Thoracic aorta (tissue), 2 donors: Measurements from ENCODE around the gene DPPA2. TPM values are rescaled to one million over a fixed set of nuclear protein-coding genes. Genes with fewer than 3 reads are reported as not detected.

Source experiments
- ATAC-seq: fragments of 150-250 bp; one replicate; pipeline ENCODE4 v1.8.0; 2017; ENCODE audit warnings: low read depth; ENCODE audit not compliant: insufficient number of reproducible peaks, low FRiP score
- DNase-seq: peaks from one replicate; pipeline ENCODE4 v3.0.0-alpha.2; 2020; ENCODE audit warnings: low spot score
- H3K27ac ChIP-seq, 2 donors: fragments of 200-600 bp; sonication (generic); 1 replicate in 1 of 2; 2 replicates in 1 of 2; pipeline ENCODE4 v1.5.1; 2016; ENCODE audit warnings: mild to moderate bottlenecking in 2 of 2, moderate library complexity in 2 of 2
- H3K27me3 ChIP-seq: fragments of 200-600 bp; sonication (generic); replicated peaks from 2 replicates; pipeline ENCODE4 v1.6.0; 2016; ENCODE audit warnings: mild to moderate bottlenecking; ENCODE audit not compliant: insufficient read depth
- H3K36me3 ChIP-seq: fragments of 200-600 bp; sonication (generic); one replicate; pipeline ENCODE4 v1.5.1; 2016
- H3K4me1 ChIP-seq, 2 donors: fragments of 200-600 bp; sonication (generic); 1 replicate in 1 of 2; 2 replicates in 1 of 2; pipeline versions ENCODE4 v1.5.1 to v1.6.0; 2016; ENCODE audit warnings: low read depth in 2 of 2, mild to moderate bottlenecking in 1 of 2; ENCODE audit not compliant: control insufficient read depth in 1 of 2
- H3K4me3 ChIP-seq: fragments of 200-600 bp; sonication (generic); 2 replicates; pipeline ENCODE4 v1.5.1; 2016; ENCODE audit warnings: mild to moderate bottlenecking
- H3K9me3 ChIP-seq: fragments of 200-600 bp; sonication (generic); 2 replicates; pipeline ENCODE4 v1.5.1; 2016
- CTCF ChIP-seq: fragments of 200-600 bp; sonication (generic); IDR thresholded peaks from one replicate; pipeline ENCODE4 v1.5.1; 2019; ENCODE audit warnings: antibody characterized with exemption
- total RNA-seq, 2 donors: library from RNA; depleted of rRNA; stranded (reverse); fragments of >200 nt; gene quantifications; one replicate each; pipeline versions ENCODE4 v1.1.0 to v1.2.3, GENCODE V29; 2016

The DPPA2 gene
- total RNA-seq, 2 donors from 2014 or later = not detected

GRCh38 chr3:109356442-109357155, 40.3 kb upstream of the DPPA2 start:
- Histone ChIP-seq H3K9me3 (no peaks in the 10 kb centered on the region), H3K27me3 (no peaks in the 10 kb centered on the region), H3K4me3 (no peak overlapping the region), H3K27ac (no peak overlapping the region), H3K36me3 (no peaks in the 10 kb centered on the region), H3K4me1 (no peaks in the 10 kb centered on the region)
- no peak for ATAC-seq
- DNase-seq = no peak
- TF ChIP-seq CTCF = no peak

GRCh38 chr3:109355625-109356441, 39.5 kb upstream of the DPPA2 start:
- no peak for TF ChIP-seq CTCF
- Histone ChIP-seq H3K9me3 (no peaks in the 10 kb centered on the region), H3K4me1 (no peaks in the 10 kb centered on the region), H3K4me3 (no peak overlapping the region), H3K27me3 (no peaks in the 10 kb centered on the region), H3K27ac (no peak overlapping the region), H3K36me3 (no peaks in the 10 kb centered on the region)
- no peak for DNase-seq
- ATAC-seq = no peak

GRCh38 chr3:109353057-109353456, 36.7 kb upstream of the DPPA2 start:
- ATAC-seq (no peak), DNase-seq (no peak)
- TF ChIP-seq CTCF = no peak
- no peak overlapping the region for H3K4me3 ChIP-seq
- no peaks in the 10 kb centered on the region for H3K27me3 ChIP-seq
- H3K4me1 ChIP-seq = no peaks in the 10 kb centered on the region
- no peaks in the 10 kb centered on the region for H3K9me3 ChIP-seq
- H3K36me3 ChIP-seq = no peaks in the 10 kb centered on the region
- no peak overlapping the region for H3K27ac ChIP-seq

- ATAC-seq (no peak), DNase-seq (no peak)
- Histone ChIP-seq H3K9me3 (no peaks in the 10 kb centered on the region), H3K27me3 (no peaks in the 10 kb centered on the region), H3K4me1 (no peaks in the 10 kb centered on the region), H3K36me3 (no peaks in the 10 kb centered on the region), H3K4me3 (no peak overlapping the region), H3K27ac (no peak overlapping the region)
- no peak for TF ChIP-seq CTCF
Observed at GRCh38 chr3:109351231-109351630, 34.9 kb upstream of the DPPA2 start.

- Histone ChIP-seq H3K27ac (no peak overlapping the region), H3K4me1 (no peaks in the 10 kb centered on the region), H3K9me3 (no peaks in the 10 kb centered on the region), H3K27me3 (no peaks in the 10 kb centered on the region), H3K36me3 (no peaks in the 10 kb centered on the region), H3K4me3 (no peak overlapping the region)
- no peak for ATAC-seq
- DNase-seq = no peak
- TF ChIP-seq CTCF = no peak
Observed at GRCh38 chr3:109346770-109347295, 30.5 kb upstream of the DPPA2 start.
